OCI-LY1 (cell line): ENCODE data around the gene H1-8.

Experiments used
- H2AFZ ChIP-seq: fragments of 200-600 bp; sonication (generic), shearing (Covaris generic); 2 replicates; pipeline ENCODE4 v1.6.0; 2014; ENCODE audit warnings: antibody characterized with exemption, mild to moderate bottlenecking, low read length
- H3F3A ChIP-seq: fragments of 200-600 bp; sonication (generic), shearing (Covaris generic); 2 replicates; pipeline ENCODE4 v1.6.0; 2014; ENCODE audit warnings: mild to moderate bottlenecking, antibody characterized with exemption, low read length, moderate library complexity; ENCODE audit not compliant: insufficient read depth
- H3K27ac ChIP-seq: fragments of 200-600 bp; sonication (generic); 2 replicates; pipeline ENCODE4 v1.5.1; 2014; ENCODE audit warnings: low read length, mixed run types, mild to moderate bottlenecking, low read depth; ENCODE audit not compliant: poor library complexity, severe bottlenecking
- H3K27me3 ChIP-seq: fragments of 200-600 bp; sonication (generic); 2 replicates; pipeline ENCODE4 v1.6.0; 2014; ENCODE audit warnings: antibody characterized with exemption, mild to moderate bottlenecking, low read length, moderate library complexity; ENCODE audit not compliant: insufficient read depth
- H3K36me3 ChIP-seq: fragments of 200-600 bp; sonication (generic); 2 replicates; pipeline ENCODE4 v1.6.1; 2014; ENCODE audit warnings: mild to moderate bottlenecking, antibody characterized with exemption, low read length, moderate library complexity, mixed read lengths; ENCODE audit not compliant: insufficient read depth
- H3K4me1 ChIP-seq: fragments of 200-600 bp; sonication (generic); 2 replicates; pipeline ENCODE4 v1.5.1; 2014; ENCODE audit warnings: mild to moderate bottlenecking, low read length, moderate library complexity; ENCODE audit not compliant: insufficient read depth, severe bottlenecking
- H3K4me2 ChIP-seq: fragments of 200-600 bp; sonication (generic), shearing (Covaris generic); 2 replicates; pipeline ENCODE4 v1.6.1; 2014; ENCODE audit warnings: low read length
- H3K4me3 ChIP-seq: fragments of 200-600 bp; sonication (generic); 2 replicates; pipeline ENCODE4 v1.5.1; 2014; ENCODE audit warnings: low read length, low read depth, mild to moderate bottlenecking, mixed read lengths; ENCODE audit not compliant: poor library complexity, severe bottlenecking
- H3K79me2 ChIP-seq: fragments of 200-600 bp; shearing (Covaris generic); 2 replicates; pipeline ENCODE4 v1.6.1; 2016; ENCODE audit warnings: mixed run types, low read length, mixed read lengths; ENCODE audit not compliant: insufficient read depth
- H3K9ac ChIP-seq: fragments of 200-600 bp; sonication (generic), shearing (Covaris generic); 2 replicates; pipeline ENCODE4 v1.6.1; 2014; ENCODE audit warnings: mild to moderate bottlenecking, low read length, mixed read lengths
- H3K9me2 ChIP-seq: fragments of 200-600 bp; sonication (generic), shearing (Covaris generic); 2 replicates; pipeline ENCODE4 v1.6.1; 2014; ENCODE audit warnings: low read depth, mild to moderate bottlenecking, low read length, mixed read lengths
- H3K9me3 ChIP-seq: fragments of 200-600 bp; shearing (Covaris generic); 2 replicates; pipeline ENCODE4 v1.6.1; 2014; ENCODE audit warnings: low read length, mixed read lengths
- H4K20me1 ChIP-seq: fragments of 200-600 bp; sonication (generic), shearing (Covaris generic); 2 replicates; pipeline ENCODE4 v1.6.0; 2016; ENCODE audit warnings: mild to moderate bottlenecking, low read length; ENCODE audit not compliant: insufficient read depth
- CTCF ChIP-seq: fragments of 200-600 bp; sonication (generic), shearing (Covaris generic); IDR thresholded peaks from 2 replicates; pipeline ENCODE4 v1.5.1; 2017; ENCODE audit warnings: mild to moderate bottlenecking, antibody characterized with exemption, low read length, moderate library complexity, mixed read lengths
- EZH2 ChIP-seq: fragments of 200-600 bp; sonication (generic), shearing (Covaris generic); IDR thresholded peaks from 2 replicates; pipeline ENCODE4 v1.8.0; 2017; ENCODE audit warnings: borderline replicate concordance, mixed run types, mild to moderate bottlenecking, antibody characterized with exemption, low read length, moderate library complexity, mixed read lengths

Gene H1-8

GRCh38 chr3:129529436-129530210, 13.4 kb upstream of the H1-8 start:
- Histone ChIP-seq H3K79me2 (no peaks in the 10 kb centered on the region), H2AFZ (no peak overlapping the region), H3K4me1 (peaks cover 11% of the 10 kb centered on the region), H3K4me3 (no peak overlapping the region), H3K9me3 (no peaks in the 10 kb centered on the region), H3K9me2 (no peaks in the 10 kb centered on the region), H3K4me2 (no peak overlapping the region), H3K27me3 (peaks cover 8% of the 10 kb centered on the region; the same call in 1 of the 2 replicates), H3K9ac (no peak overlapping the region), H3K27ac (no peak overlapping the region), H3F3A (no peaks in the 10 kb centered on the region), H3K36me3 (no peaks in the 10 kb centered on the region), H4K20me1 (no peaks in the 10 kb centered on the region)
- TF ChIP-seq CTCF (no peak), EZH2 (no peak)

GRCh38 chr3:129530251-129530791, 12.7 kb upstream of the H1-8 start:
- no peaks in the 10 kb centered on the region for H3K9me2 ChIP-seq
- H3K27me3 ChIP-seq, result peaks cover 8% of the 10 kb centered on the region; the same call in 1 of the 2 replicates
- no peak overlapping the region for H3K27ac ChIP-seq
- no peak overlapping the region for H3K4me2 ChIP-seq
- H3K4me1 ChIP-seq, result peaks cover 11% of the 10 kb centered on the region
- no peak overlapping the region for H2AFZ ChIP-seq
- no peaks in the 10 kb centered on the region for H3K79me2 ChIP-seq
- no peaks in the 10 kb centered on the region for H3K36me3 ChIP-seq
- no peak overlapping the region for H3K9ac ChIP-seq
- no peaks in the 10 kb centered on the region for H3F3A ChIP-seq
- no peaks in the 10 kb centered on the region for H4K20me1 ChIP-seq
- H3K9me3 ChIP-seq, result no peaks in the 10 kb centered on the region
- TF ChIP-seq EZH2, result no peak
- H3K4me3 ChIP-seq, result no peak overlapping the region

GRCh38 chr3:129530821-129531220, 12.2 kb upstream of the H1-8 start:
- H2AFZ ChIP-seq, result no peak overlapping the region
- no peak for TF ChIP-seq CTCF
- no peak for TF ChIP-seq EZH2
- no peaks in the 10 kb centered on the region for H3K9me2 ChIP-seq
- H3K27me3 ChIP-seq, result peaks cover 8% of the 10 kb centered on the region; the same call in 1 of the 2 replicates
- H3K9ac ChIP-seq, result no peak overlapping the region
- H3K9me3 ChIP-seq, result no peaks in the 10 kb centered on the region
- H3K79me2 ChIP-seq, result no peaks in the 10 kb centered on the region
- H3K4me2 ChIP-seq, result no peak overlapping the region
- no peaks in the 10 kb centered on the region for H4K20me1 ChIP-seq
- peaks cover 8% of the 10 kb centered on the region for H3K4me1 ChIP-seq
- H3K4me3 ChIP-seq, result no peak overlapping the region
- H3F3A ChIP-seq, result no peaks in the 10 kb centered on the region
- no peaks in the 10 kb centered on the region for H3K36me3 ChIP-seq
- no peak overlapping the region for H3K27ac ChIP-seq
